GM12801 (cell line): Measurements from ENCODE around the gene MICU2.

ENCODE experiments used
- TF ChIP-seq, protein P1 (sequence below): IDR thresholded peaks from one replicate; pipeline ENCODE4 v1.5.1; 2011; ENCODE audit warnings: control low read depth; ENCODE audit not compliant: insufficient read length; ENCODE audit errors: extremely low read depth

The MICU2 gene

DNA sequence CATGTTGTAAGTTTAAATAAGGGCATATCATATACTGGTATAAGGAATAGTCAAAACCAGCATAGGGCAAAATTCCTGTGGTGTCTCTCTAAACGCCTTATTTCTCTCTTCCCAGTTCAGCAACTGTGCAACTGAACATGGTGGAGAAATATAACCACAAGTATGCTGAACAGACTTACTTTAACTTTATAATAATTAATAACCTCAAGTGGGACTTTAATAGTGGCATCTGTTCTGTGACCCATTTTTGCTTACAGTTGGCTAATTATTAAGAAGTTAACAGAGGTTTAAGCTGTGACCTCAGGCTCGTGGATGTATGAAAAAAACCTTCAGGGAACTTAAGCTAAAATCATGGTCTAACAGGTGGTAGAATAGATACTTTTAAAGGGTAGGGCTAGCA lies 54.3 kb downstream of the MICU2 start:
- TF ChIP-seq, protein P1, sequence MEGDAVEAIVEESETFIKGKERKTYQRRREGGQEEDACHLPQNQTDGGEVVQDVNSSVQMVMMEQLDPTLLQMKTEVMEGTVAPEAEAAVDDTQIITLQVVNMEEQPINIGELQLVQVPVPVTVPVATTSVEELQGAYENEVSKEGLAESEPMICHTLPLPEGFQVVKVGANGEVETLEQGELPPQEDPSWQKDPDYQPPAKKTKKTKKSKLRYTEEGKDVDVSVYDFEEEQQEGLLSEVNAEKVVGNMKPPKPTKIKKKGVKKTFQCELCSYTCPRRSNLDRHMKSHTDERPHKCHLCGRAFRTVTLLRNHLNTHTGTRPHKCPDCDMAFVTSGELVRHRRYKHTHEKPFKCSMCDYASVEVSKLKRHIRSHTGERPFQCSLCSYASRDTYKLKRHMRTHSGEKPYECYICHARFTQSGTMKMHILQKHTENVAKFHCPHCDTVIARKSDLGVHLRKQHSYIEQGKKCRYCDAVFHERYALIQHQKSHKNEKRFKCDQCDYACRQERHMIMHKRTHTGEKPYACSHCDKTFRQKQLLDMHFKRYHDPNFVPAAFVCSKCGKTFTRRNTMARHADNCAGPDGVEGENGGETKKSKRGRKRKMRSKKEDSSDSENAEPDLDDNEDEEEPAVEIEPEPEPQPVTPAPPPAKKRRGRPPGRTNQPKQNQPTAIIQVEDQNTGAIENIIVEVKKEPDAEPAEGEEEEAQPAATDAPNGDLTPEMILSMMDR: no peak

DNA sequence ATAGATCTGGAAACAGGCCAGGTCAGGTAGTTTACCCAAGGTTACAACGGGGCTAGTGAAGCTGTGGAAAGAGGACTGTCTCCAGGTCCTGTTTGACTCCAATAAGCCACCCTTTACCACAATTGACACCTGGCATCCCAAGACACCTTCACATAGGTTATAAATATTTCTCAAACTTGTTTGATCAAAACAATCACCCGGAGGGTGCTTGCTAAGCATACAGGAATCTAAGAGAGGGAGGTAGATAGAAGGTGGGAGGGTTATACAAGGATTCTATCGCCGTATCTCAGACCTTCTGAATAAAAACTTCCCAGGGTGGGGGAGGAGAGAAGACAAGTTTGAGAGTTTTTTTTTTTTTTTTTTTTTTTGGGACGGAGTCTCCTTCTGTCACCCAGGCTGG lies 55.4 kb downstream of the MICU2 start:
- TF ChIP-seq, protein P1: no peak

DNA sequence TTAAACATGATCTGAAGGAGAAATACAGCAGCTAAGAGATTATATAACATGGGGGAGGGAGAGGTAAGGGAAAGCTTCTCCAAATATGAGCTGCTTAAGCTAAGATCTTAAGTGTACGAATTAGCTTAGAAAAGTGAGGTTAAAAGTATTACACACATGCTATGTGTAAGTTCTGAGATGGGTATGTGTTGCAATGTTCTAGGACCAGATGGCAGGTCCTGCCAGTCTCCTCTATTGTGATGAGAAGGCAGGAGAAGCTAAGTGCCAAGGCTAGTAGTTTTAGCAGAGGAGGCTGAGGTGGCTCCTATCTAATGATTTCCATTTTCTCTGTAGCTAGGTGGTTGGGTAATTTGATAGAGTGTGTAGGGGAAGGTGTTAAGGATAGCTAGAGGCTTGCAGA lies 57.6 kb downstream of the MICU2 start:
- TF ChIP-seq, protein P1: no peak

DNA sequence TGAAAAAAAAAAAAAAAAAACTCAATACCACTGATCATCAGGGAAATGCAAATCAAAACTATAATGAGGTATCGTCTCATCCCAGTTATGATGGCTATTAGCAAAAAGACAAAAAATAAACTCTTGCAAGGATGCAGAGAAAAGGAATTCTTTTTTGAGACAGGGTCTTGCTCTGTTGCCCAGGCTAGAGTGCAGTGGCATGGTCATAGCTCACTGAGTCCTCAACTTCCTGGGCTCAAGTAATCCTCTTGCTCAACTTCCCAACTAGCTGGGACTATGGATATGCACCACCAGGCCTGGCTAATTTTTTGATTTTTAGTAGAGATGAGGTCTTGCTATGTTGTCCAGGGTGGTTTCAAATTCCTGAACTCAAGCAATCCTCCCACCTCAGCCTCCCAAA lies 59.5 kb downstream of the MICU2 start:
- TF ChIP-seq, protein P1: no peak

DNA sequence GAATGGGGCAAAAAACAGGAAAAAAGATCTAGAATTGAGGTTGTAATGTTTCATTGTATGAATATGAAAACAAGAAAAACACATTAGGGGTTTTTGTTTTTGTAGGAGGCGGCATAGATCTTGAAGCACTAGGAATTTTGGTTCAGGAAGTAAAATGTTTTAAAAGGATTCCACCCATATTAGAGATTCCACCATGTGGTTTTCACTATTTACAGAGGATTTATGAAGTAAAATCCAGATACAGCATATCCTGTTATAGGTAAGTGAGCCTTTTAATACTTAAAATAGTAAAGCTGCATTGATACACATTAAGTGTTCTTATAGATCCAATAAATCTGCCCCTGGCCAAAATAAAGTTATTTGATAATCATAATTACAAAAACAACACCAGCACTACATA lies 61.4 kb downstream of the MICU2 start:
- TF ChIP-seq, protein P1: no peak

DNA sequence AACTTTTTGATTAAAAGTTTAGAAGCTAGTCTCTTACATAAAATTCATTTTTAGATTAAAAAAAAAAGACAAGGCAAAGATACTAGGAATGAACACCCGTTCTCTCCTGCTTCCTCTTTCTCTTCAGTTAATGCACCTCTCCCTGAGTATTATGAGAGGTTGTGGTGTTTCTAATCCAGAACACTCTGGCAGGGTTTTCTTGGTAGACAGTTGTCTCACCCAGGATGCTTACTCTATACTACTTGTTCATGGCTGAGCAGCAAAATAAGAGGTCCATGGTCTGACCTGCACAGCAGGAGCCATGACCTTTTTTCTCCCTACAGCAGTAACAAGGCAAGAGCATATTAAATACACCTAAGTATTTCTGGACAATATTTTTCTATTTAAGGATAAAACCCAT lies 62.0 kb downstream of the MICU2 start:
- TF ChIP-seq, protein P1: no peak

DNA sequence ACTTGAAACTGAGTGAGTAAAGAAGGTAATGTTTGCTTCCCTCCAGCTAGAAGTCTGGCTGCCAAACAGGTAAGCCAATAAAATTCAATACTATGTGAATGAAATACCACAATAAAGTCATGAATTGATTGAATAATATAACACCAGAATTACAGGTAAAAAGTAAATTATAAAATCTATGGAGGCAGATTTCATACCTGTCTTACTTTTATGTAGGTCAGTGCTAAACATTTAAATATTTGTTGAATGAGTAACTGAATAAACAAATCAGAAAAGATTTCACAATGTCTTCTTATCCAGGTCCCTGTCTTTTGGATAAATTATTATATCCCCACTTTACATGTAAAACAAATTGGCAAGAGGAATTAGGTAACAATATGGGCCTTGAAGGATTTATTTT lies 62.7 kb downstream of the MICU2 start:
- TF ChIP-seq, protein P1: no peak

DNA sequence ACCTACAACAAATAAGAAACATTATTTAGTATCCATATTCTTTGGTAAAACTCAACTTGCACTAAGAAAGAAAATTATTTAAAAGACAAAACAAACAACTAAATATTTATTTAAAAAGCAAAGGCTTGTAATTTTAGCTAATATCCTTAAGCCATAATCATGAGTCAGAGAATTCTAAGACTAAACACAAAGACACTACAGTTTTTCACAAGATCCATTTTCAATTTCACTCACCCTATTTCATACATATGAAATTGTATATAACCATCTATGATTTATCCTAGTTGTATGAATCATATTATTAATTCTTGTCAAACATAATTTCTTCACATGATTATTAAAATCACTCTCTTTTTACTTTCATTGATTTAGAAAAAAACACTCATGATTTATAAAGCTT lies 64.3 kb downstream of the MICU2 start:
- TF ChIP-seq, protein P1: no peak
